Lower leg skin (tissue), 4 donors: ENCODE measurements around the gene RAD54L. TPM values are rescaled to one million over a fixed set of nuclear protein-coding genes. Genes with fewer than 3 reads are reported as not detected.

ENCODE experiments used
- DNase-seq, 2 donors: peaks; one replicate each; pipeline ENCODE4 v3.0.0-alpha.2; 2019; ENCODE audit warnings: low spot score in 2 of 2
- H3K4me3 ChIP-seq: fragments of 200-600 bp; sonication (generic); 2 replicates; pipeline ENCODE4 v1.5.1; 2017; ENCODE audit warnings: mild to moderate bottlenecking, low read depth; ENCODE audit not compliant: poor library complexity, severe bottlenecking
- POLR2A ChIP-seq, 2 donors: fragments of 450-650 bp; IDR thresholded peaks; one replicate each; pipeline ENCODE4 v1.6.1; 2016 to 2017; ENCODE audit warnings: antibody characterized with exemption in 2 of 2, mild to moderate bottlenecking in 1 of 2, moderate library complexity in 1 of 2
- WGBS, 2 donors: methylation state at CpG; one replicate each; pipeline ENCODE4 v1.1.5; 2018; 5-methylcytosine and 5-hydroxymethylcytosine counted together
- intact Hi-C: fragments of 100-400 bp; cut with DNase I; formaldehyde crosslinking; loops from one replicate; pipeline ENCODE4 v1.15.0; 2023; ENCODE audit warnings: low total_unique reads
- total RNA-seq, 4 donors: library from RNA; depleted of rRNA; stranded (reverse); fragments of >200 nt; gene quantifications; one replicate each; pipeline ENCODE4 v1.1.0, GENCODE V29; 2016
- TF ChIP-seq, protein P1 (sequence below), 3 donors: fragments of 450-650 bp; IDR thresholded peaks; one replicate each; pipeline ENCODE4 v1.5.1; 2016; ENCODE audit warnings: antibody characterized with exemption in 3 of 3, mild to moderate bottlenecking in 3 of 3, moderate library complexity in 2 of 3

Gene RAD54L
- total RNA-seq, 4 donors from 2014 or later = 0.19 to 0.89 (median 0.47) TPM

- intact Hi-C loops = no loop called here
- TF ChIP-seq, protein P1, sequence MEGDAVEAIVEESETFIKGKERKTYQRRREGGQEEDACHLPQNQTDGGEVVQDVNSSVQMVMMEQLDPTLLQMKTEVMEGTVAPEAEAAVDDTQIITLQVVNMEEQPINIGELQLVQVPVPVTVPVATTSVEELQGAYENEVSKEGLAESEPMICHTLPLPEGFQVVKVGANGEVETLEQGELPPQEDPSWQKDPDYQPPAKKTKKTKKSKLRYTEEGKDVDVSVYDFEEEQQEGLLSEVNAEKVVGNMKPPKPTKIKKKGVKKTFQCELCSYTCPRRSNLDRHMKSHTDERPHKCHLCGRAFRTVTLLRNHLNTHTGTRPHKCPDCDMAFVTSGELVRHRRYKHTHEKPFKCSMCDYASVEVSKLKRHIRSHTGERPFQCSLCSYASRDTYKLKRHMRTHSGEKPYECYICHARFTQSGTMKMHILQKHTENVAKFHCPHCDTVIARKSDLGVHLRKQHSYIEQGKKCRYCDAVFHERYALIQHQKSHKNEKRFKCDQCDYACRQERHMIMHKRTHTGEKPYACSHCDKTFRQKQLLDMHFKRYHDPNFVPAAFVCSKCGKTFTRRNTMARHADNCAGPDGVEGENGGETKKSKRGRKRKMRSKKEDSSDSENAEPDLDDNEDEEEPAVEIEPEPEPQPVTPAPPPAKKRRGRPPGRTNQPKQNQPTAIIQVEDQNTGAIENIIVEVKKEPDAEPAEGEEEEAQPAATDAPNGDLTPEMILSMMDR (IDR thresholded peaks at IDR 0.05) = no peak
- 2 to 3% methylated on average over 29 to 32 of the region's 35 CpGs for WGBS, 2 donors
- H3K4me3 ChIP-seq = peak overlapping the region; percentile 44
- DNase-seq = peak in 1 of 2 donors; percentile 88
Observed at GRCh38 chr1:46246548-46247435, 771 bp upstream of the RAD54L start.

DNA sequence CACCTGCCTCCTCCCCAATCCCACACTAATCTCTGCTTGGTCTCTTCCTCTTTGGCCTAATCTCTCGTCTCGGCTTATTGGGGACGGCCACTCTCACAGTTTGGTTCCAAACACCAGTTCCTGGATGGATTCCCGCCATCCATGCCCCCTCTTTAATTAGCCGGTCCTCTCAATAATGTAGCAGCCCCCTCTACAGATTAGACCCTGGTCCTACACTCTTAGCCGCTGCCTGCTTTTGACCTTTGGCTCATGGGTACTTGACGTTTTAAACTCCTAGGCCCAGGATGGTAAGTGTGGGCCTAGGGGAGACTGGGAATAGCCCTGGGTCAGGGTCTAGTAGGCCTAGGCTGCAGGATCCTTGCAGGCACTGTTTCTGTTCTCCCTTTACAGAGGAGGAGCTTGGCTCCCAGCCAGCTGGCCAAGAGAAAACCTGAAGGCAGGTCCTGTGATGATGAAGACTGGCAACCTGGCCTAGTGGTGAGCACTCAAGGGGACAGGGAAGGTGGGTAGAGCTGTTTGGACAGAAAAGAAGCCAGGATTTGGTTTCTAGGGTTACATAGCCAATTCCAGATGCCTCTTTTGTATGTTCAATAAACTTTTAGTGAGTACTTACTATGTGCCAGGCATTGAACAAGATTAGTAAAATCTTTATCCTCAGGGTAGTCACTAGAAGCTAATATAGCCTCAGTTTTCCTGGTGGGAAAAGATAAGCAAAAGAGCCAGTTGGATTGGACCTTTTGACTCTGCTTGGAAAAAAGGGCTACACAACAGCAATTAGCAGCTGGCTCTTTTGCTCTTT lies 758 bp downstream of the RAD54L start:
- 4 to 5% methylated on average over 7 of the region's 7 CpGs for WGBS, 2 donors
- intact Hi-C loops = no loop called here
- H3K4me3 ChIP-seq = peak overlapping the region; percentile 8
- peak in 1 of 2 donors; percentile 23 for DNase-seq
- TF ChIP-seq, protein P1 (IDR thresholded peaks at IDR 0.05) = no peak
- TF ChIP-seq POLR2A (IDR thresholded peaks at IDR 0.05) = no peak

- H3K4me3 ChIP-seq = no peak overlapping the region
- intact Hi-C loops = no loop called here
- no peak for TF ChIP-seq POLR2A (IDR thresholded peaks at IDR 0.05)
- TF ChIP-seq, protein P1 (IDR thresholded peaks at IDR 0.05) = no peak
- no peak for DNase-seq
- 93 to 94% methylated on average over 5 of the region's 5 CpGs for WGBS, 2 donors
Observed at GRCh38 chr1:46254668-46255067, 7.1 kb downstream of the RAD54L start.

GRCh38 chr1:46256523-46256922 lies 9.0 kb downstream of the RAD54L start:
- WGBS, 2 donors = 97 to 100% methylated on average over 2 of the region's 2 CpGs

GRCh38 chr1:46262508-46262907 lies 14.9 kb downstream of the RAD54L start:
- 91 to 100% methylated on average over 1 of the region's 1 CpG for WGBS, 2 donors
- TF ChIP-seq, protein P1 (IDR thresholded peaks at IDR 0.05) = no peak
- TF ChIP-seq POLR2A (IDR thresholded peaks at IDR 0.05) = no peak
- intact Hi-C loops = loop anchor here (10.0 kb wide), 1 partner anchor 62 kb away; no protein-coding TSS in a partner anchor
- no peak overlapping the region for H3K4me3 ChIP-seq
- DNase-seq = no peak

More at GRCh38 chr1:46256523-46256922, 9.0 kb downstream of the RAD54L start:
- intact Hi-C loops = no loop called here
- DNase-seq = no peak
- H3K4me3 ChIP-seq = no peak overlapping the region
- TF ChIP-seq POLR2A (IDR thresholded peaks at IDR 0.05) = no peak
- TF ChIP-seq, protein P1 (IDR thresholded peaks at IDR 0.05) = no peak
